ENCODE data around the gene TEX101.
"Not testable (repeated sequence)": the region's sequence is repeated elsewhere in the genome, so short reads cannot be mapped to it uniquely, and the experiment has no call there.

Gene TEX101

GRCh38 chr19:43444091-43444490 lies 29.4 kb downstream of the TEX101 start:
- H3K4me3 Mint-ChIP-seq; H3K36me3 Mint-ChIP-seq (ENCODE audit: insufficient read depth); DNase-seq; H3K27me3 Mint-ChIP-seq; H3K9me3 Mint-ChIP-seq; ATAC-seq (replicated peaks): not testable (repeated sequence)
- Mint-ChIP-seq H3K4me1 (ENCODE audit: low read depth in 2 of 2) (peaks cover 13% of the 10 kb centered on the region in 2 donors), H3K27ac (peak overlapping the region; percentile 41 to 76)

- H3K36me3 Mint-ChIP-seq (ENCODE audit: insufficient read depth) = peaks cover 3% of the 10 kb centered on the region
- H3K27ac Mint-ChIP-seq = peak overlapping the region; percentile 41 to 62
- no peak overlapping the region for H3K4me3 Mint-ChIP-seq
- H3K4me1 Mint-ChIP-seq (ENCODE audit: low read depth in 2 of 2) = peaks cover 6 to 9% of the 10 kb centered on the region in 2 donors
- DNase-seq (no peak), ATAC-seq (replicated peaks) (no peak)
- no peaks in the 10 kb centered on the region for H3K9me3 Mint-ChIP-seq
- H3K27me3 Mint-ChIP-seq = no peaks in the 10 kb centered on the region
These were observed 30.0 kb downstream of the TEX101 start for GRCh38 chr19:43444531-43445287.

- Mint-ChIP-seq H3K4me1 (ENCODE audit: low read depth in 2 of 2) (peaks cover 4 to 9% of the 10 kb centered on the region in 2 donors), H3K36me3 (ENCODE audit: insufficient read depth) (peaks cover 3% of the 10 kb centered on the region), H3K27me3 (no peaks in the 10 kb centered on the region), H3K27ac (peak overlapping the region in 1 of 2 donors; percentile 3), H3K4me3 (no peak overlapping the region), H3K9me3 (no peaks in the 10 kb centered on the region)
- ATAC-seq (replicated peaks) = no peak
- no peak for DNase-seq
These were observed 30.7 kb downstream of the TEX101 start for GRCh38 chr19:43445426-43445825.

GRCh38 chr19:43446746-43447489 lies 32.2 kb downstream of the TEX101 start:
- peak overlapping the region; percentile 41 to 84 for H3K27ac Mint-ChIP-seq
- DNase-seq = peak; percentile 73 to 76 (median 75)

GRCh38 chr19:43447655-43448054 lies 33.0 kb downstream of the TEX101 start:
- no peak for DNase-seq
- peaks cover 3% of the 10 kb centered on the region for H3K36me3 Mint-ChIP-seq (ENCODE audit: insufficient read depth)
- H3K27me3 Mint-ChIP-seq = peaks cover 0 to 6% of the 10 kb centered on the region in 2 donors
- no peak overlapping the region for H3K27ac Mint-ChIP-seq
- ATAC-seq (replicated peaks) = no peak
- peaks cover 4 to 7% of the 10 kb centered on the region in 2 donors for H3K4me1 Mint-ChIP-seq (ENCODE audit: low read depth in 2 of 2)
- no peaks in the 10 kb centered on the region for H3K9me3 Mint-ChIP-seq
- H3K4me3 Mint-ChIP-seq = no peak overlapping the region

More at GRCh38 chr19:43446746-43447489, 32.2 kb downstream of the TEX101 start:
- peak; percentile 94 for ATAC-seq (replicated peaks)
- no peak overlapping the region for H3K4me3 Mint-ChIP-seq
- no peaks in the 10 kb centered on the region for H3K9me3 Mint-ChIP-seq
- no peaks in the 10 kb centered on the region for H3K27me3 Mint-ChIP-seq
- peaks cover 4 to 7% of the 10 kb centered on the region in 2 donors for H3K4me1 Mint-ChIP-seq (ENCODE audit: low read depth in 2 of 2)
- H3K36me3 Mint-ChIP-seq (ENCODE audit: insufficient read depth) = peaks cover 3% of the 10 kb centered on the region

- DNase-seq (no peak), ATAC-seq (replicated peaks) (no peak)
- no peak overlapping the region for H3K27ac Mint-ChIP-seq
These were observed 35.9 kb downstream of the TEX101 start for GRCh38 chr19:43450545-43450997.

GRCh38 chr19:43452582-43452981 lies 37.9 kb downstream of the TEX101 start:
- H3K9me3 Mint-ChIP-seq = no peaks in the 10 kb centered on the region
- H3K27me3 Mint-ChIP-seq = peaks cover 0 to 8% of the 10 kb centered on the region in 2 donors
- ATAC-seq (replicated peaks) (no peak), DNase-seq (no peak)
- no peaks in the 10 kb centered on the region for H3K4me1 Mint-ChIP-seq (ENCODE audit: low read depth in 2 of 2)
- H3K27ac Mint-ChIP-seq = peak overlapping the region in 1 of 2 donors; percentile 44
- no peak overlapping the region for H3K4me3 Mint-ChIP-seq
- peaks cover 3% of the 10 kb centered on the region for H3K36me3 Mint-ChIP-seq (ENCODE audit: insufficient read depth)

More at GRCh38 chr19:43450545-43450997, 35.9 kb downstream of the TEX101 start:
- Mint-ChIP-seq H3K27me3 (peaks cover 0 to 8% of the 10 kb centered on the region in 2 donors), H3K36me3 (ENCODE audit: insufficient read depth) (peaks cover 3% of the 10 kb centered on the region), H3K4me1 (ENCODE audit: low read depth in 2 of 2) (peaks cover 4 to 5% of the 10 kb centered on the region in 2 donors), H3K9me3 (no peaks in the 10 kb centered on the region), H3K4me3 (no peak overlapping the region)

GRCh38 chr19:43454031-43454430 lies 39.3 kb downstream of the TEX101 start:
- no peaks in the 10 kb centered on the region for H3K36me3 Mint-ChIP-seq (ENCODE audit: insufficient read depth)
- no peak overlapping the region for H3K27ac Mint-ChIP-seq
- no peaks in the 10 kb centered on the region for H3K9me3 Mint-ChIP-seq
- ATAC-seq (replicated peaks) (no peak), DNase-seq (no peak)
- H3K4me1 Mint-ChIP-seq (ENCODE audit: low read depth in 2 of 2) = no peaks in the 10 kb centered on the region
- H3K4me3 Mint-ChIP-seq = no peak overlapping the region
- peaks cover 0 to 8% of the 10 kb centered on the region in 2 donors for H3K27me3 Mint-ChIP-seq

GRCh38 chr19:43455321-43456113 lies 40.8 kb downstream of the TEX101 start:
- Mint-ChIP-seq H3K9me3 (no peaks in the 10 kb centered on the region), H3K4me1 (ENCODE audit: low read depth in 2 of 2) (no peaks in the 10 kb centered on the region), H3K27ac (no peak overlapping the region), H3K36me3 (ENCODE audit: insufficient read depth) (no peaks in the 10 kb centered on the region), H3K27me3 (peaks cover 0 to 8% of the 10 kb centered on the region in 2 donors), H3K4me3 (no peak overlapping the region)
- no peak for DNase-seq
- ATAC-seq (replicated peaks) = no peak

GRCh38 chr19:43457809-43458208 lies 43.1 kb downstream of the TEX101 start:
- Mint-ChIP-seq H3K36me3 (ENCODE audit: insufficient read depth) (peaks cover 4% of the 10 kb centered on the region), H3K4me1 (ENCODE audit: low read depth in 2 of 2) (peaks cover under 1 to 3% of the 10 kb centered on the region in 2 donors), H3K9me3 (no peaks in the 10 kb centered on the region), H3K27ac (no peak overlapping the region), H3K27me3 (peaks cover 0 to under 1% of the 10 kb centered on the region in 2 donors), H3K4me3 (no peak overlapping the region)
- DNase-seq (no peak), ATAC-seq (replicated peaks) (no peak)

GRCh38 chr19:43460362-43461016 lies 45.8 kb downstream of the TEX101 start:
- DNase-seq = no peak
- Mint-ChIP-seq H3K4me1 (ENCODE audit: low read depth in 2 of 2) (peaks cover 13 to 17% of the 10 kb centered on the region in 2 donors), H3K36me3 (ENCODE audit: insufficient read depth) (peaks cover 11% of the 10 kb centered on the region), H3K27ac (peak overlapping the region in 1 of 2 donors; percentile 22), H3K4me3 (no peak overlapping the region), H3K9me3 (no peaks in the 10 kb centered on the region), H3K27me3 (no peaks in the 10 kb centered on the region)
- ATAC-seq (replicated peaks) = no peak

GRCh38 chr19:43461303-43461702 lies 46.6 kb downstream of the TEX101 start:
- peaks cover 13 to 17% of the 10 kb centered on the region in 2 donors for H3K4me1 Mint-ChIP-seq (ENCODE audit: low read depth in 2 of 2)
- peak overlapping the region in 1 of 2 donors; percentile 12 for H3K4me3 Mint-ChIP-seq
- no peaks in the 10 kb centered on the region for H3K9me3 Mint-ChIP-seq
- no peak for ATAC-seq (replicated peaks)
- H3K27me3 Mint-ChIP-seq = no peaks in the 10 kb centered on the region
- H3K27ac Mint-ChIP-seq = peak overlapping the region in 1 of 2 donors; percentile 22
- no peak for DNase-seq
- H3K36me3 Mint-ChIP-seq (ENCODE audit: insufficient read depth) = peaks cover 11% of the 10 kb centered on the region
